Measurements from ENCODE around the gene RGPD4.
"Not testable (repeated sequence)": the region's sequence is repeated elsewhere in the genome, so short reads cannot be mapped to it uniquely, and the experiment has no call there.

Gene RGPD4

DNA sequence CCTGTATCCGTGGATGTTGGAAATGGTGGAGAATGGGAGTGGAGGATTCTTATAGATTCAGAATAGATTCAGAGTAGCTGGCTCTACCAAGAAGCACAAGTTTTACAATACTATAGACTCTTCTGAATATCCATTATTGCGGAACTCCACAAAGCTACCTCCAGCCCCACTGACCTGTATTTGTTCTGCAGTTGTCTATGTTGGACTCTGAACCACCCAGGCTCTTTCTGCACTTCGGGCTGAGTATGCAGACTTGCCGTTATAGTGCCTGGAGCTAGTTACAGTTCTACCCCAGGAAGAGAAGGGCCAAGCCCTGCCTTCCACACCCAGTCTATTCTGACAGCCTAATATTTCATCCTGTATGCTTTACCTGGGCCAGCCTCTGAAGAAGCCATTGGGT, 4.4 kb upstream of the RGPD4 start:
- DNase-seq (ENCODE audit: insufficient read length, low spot score) (no peak), FAIRE-seq (no peak)
- TF ChIP-seq, protein P1, sequence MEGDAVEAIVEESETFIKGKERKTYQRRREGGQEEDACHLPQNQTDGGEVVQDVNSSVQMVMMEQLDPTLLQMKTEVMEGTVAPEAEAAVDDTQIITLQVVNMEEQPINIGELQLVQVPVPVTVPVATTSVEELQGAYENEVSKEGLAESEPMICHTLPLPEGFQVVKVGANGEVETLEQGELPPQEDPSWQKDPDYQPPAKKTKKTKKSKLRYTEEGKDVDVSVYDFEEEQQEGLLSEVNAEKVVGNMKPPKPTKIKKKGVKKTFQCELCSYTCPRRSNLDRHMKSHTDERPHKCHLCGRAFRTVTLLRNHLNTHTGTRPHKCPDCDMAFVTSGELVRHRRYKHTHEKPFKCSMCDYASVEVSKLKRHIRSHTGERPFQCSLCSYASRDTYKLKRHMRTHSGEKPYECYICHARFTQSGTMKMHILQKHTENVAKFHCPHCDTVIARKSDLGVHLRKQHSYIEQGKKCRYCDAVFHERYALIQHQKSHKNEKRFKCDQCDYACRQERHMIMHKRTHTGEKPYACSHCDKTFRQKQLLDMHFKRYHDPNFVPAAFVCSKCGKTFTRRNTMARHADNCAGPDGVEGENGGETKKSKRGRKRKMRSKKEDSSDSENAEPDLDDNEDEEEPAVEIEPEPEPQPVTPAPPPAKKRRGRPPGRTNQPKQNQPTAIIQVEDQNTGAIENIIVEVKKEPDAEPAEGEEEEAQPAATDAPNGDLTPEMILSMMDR (IDR thresholded peaks at IDR 0.05; ENCODE audit: insufficient read depth, missing control alignments) = no peak

DNA sequence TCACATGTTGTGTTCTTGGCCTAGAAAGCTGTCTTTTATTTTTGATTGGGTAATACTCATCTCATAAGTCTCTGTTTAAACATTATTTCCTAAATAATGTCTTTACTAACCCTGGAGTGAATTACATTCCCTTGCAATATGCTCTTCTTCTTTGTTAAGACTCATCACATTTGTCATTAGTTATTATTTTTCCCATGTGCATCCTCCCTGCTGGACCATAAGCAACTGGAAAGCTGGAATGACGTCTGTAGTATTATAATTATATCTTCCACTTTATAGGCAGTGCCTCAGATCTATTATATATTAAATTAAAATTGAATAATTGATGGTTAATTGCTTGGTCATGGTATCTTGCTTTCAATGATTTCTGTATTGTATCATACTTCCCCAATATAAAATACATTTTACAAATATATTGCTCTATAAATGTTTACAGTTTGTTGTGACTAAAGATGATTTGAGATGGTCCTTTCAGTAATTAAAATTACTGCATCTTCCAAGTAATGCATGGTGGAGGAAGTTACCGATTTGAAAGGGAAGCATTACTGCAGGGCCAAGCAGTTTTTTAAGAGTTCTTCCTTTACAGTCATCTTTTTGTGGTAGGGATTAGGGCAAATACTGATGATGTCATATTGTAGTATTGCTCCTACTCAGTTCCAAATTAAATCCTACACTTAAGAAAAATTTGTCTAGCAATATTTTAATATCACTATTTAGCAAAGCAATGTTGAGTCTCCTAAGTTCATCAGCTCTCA, 2.1 kb upstream of the RGPD4 start:
- FAIRE-seq (no peak), DNase-seq (ENCODE audit: insufficient read length, low spot score) (no peak)
- TF ChIP-seq, protein P1 (IDR thresholded peaks at IDR 0.05; ENCODE audit: insufficient read depth, missing control alignments) = no peak

DNA sequence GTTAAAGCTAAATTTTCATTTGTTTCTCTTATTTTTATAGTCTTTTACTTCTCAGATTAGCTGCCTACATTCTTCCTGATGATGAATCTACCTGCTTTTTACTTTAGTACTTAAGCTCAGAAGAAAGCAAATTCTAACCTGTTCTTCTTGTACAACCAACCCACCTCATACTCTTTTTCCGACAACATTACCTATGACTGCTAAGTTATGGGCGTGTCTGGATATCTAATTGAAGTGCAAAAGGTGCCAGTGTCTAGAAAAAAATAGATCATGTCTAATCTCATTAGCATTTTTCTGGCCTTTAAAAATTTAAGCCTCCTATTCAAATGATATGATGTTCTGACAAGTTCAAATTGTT, 1.5 kb upstream of the RGPD4 start:
- no peak for DNase-seq (ENCODE audit: insufficient read length, low spot score)
- FAIRE-seq = no peak
- TF ChIP-seq, protein P1 (IDR thresholded peaks at IDR 0.05; ENCODE audit: insufficient read depth, missing control alignments) = no peak

DNA sequence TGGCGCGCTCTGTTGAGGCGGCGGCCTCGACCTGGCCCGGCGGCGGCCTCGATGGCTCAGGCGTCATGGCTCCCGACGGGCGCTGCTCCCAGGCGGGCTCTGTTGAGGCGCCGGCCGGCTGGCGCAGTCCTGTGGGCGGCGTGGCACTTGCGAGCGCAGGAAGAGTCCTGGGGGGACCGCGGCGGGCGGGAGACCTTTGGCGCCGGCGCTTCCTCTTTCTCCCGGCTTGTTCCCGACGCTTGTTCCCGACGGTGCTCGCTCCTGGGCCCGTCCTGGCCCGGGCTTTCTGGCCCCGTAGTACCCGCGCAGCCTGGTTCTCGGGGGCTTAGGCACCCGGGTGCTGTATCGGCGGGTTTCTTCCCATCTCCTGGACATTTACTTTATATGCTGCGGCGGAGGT, 2.8 kb downstream of the RGPD4 start:
- not testable (repeated sequence) for FAIRE-seq; DNase-seq (ENCODE audit: insufficient read length, low spot score)

DNA sequence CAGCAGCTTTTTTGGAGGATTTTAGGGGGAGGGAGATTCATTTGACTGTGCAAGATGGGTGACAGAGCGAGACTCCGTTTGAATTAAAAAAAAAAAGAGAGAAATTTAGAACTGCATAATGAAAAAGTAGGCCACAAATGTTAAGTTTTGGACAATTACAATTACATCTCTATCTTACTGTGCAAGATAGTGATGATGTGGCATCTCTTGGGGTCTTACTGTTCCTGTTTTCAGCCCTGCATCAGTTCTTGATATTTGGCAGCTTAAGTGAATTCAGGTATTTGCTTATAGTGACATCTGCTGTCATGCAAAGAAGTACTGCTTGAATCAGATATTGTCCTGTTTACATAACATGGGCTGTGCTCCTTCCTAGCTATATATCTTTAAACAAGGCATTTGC, 6.5 kb downstream of the RGPD4 start:
- FAIRE-seq; DNase-seq (ENCODE audit: insufficient read length, low spot score): not testable (repeated sequence)

DNA sequence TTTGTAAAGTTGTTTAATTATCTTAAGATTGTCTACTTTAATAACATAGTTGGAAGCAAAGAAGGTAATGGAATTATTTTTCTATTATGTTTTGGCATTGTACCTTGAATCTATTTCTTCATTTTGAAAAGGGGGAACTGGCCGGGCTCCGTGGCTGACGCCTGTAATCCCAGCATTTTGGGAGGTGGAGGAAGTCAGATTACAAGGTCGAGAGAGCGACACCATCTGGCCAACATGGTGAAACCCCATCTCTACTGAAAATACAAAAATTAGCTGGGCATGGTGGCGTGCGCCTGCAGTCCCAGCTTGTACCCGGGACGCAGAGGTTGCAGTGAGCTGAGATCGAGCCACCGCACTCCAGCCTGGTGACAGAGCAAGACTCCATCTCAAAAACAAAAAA, 6.9 kb downstream of the RGPD4 start:
- not testable (repeated sequence) for DNase-seq (ENCODE audit: insufficient read length, low spot score); FAIRE-seq
- TF ChIP-seq, protein P1 (IDR thresholded peaks at IDR 0.05; ENCODE audit: insufficient read depth, missing control alignments) = peak; percentile 20

DNA sequence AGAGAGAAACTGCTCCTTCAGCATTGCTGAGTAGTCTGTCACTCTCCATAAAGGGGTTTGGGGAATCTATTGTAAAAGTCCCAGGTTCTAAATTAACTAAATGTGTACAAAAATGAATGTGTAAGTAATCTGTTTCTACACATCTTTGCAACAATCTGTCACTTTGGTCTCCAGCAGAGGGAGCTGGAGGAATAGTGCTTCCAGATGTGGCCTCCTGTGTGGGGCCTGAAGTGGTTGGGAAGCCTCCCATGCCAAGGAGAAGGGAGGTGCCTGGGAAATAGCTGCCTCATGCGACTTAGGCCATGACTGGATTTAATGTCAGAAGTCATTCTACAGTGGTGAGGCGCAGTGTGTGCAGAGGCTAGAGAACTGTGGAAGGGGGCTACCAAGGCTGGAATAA, 89.4 kb downstream of the RGPD4 start:
- not testable (repeated sequence) for FAIRE-seq

DNA sequence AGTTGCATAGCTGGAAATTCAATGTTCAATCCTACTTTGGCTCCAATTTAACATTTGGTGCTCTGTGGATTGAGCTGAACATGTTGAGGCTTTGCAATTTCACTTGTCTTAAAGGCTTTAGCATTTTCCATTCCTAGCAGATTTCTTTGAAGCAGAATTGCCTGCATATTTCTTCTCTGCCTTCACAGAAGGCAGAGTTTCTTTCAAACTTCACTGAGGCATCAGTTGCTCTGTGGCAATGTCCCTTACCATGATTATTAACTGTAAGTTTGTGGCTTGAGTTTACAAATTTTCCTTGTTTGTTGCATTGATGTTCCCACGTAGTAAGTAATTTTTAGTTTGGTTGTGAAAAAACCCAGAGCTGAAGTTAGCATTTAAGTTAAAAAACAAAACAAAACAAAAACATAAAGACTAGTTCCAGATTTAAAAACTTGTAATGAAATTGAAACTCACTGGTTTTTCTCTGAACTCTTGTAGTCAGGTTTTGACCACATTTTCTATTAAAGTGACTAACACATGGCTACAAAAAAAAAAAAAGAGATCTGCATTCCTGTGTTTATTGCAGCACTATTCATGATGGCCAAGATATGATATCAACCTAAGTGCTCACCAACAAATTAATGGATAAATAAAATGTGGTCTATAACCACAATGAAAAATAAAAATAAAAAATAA, 90.1 kb downstream of the RGPD4 start:
- not testable (repeated sequence) for FAIRE-seq; DNase-seq (ENCODE audit: insufficient read length, low spot score)

More for the DNA sequence above, 89.4 kb downstream of the RGPD4 start:
- not testable (repeated sequence) for DNase-seq (ENCODE audit: insufficient read length, low spot score)

DNA sequence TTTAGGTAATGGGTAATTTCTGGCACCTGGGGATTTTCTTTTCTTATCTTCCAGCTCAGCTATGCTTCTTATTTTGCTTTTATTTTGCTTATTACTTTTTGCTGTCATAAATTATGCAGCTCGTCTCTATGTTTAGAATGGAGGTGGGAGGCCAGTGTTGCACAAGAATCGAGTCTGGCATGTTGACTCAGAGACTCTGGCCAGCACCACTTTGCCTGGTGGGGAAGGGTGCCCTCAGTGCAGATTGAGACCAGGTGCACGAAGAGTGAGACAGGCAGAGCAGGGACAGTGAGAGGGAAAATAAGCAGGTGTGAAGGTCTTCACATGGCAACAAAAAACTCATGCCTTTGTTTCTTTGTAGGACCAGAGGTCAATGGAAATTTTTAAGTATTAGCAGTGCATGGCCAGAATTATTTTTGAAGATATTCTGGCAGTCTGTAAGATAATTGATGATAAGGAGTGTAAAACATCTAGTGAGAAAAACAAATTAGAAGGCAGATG, 100.4 kb downstream of the RGPD4 start:
- TF ChIP-seq, protein P1 (IDR thresholded peaks at IDR 0.05; ENCODE audit: insufficient read depth, missing control alignments) = no peak
- DNase-seq (ENCODE audit: insufficient read length, low spot score) = no peak
- no peak for FAIRE-seq
